CD4-positive, alpha-beta T cell treated with Interferon gamma for 1 hour (primary cell): ENCODE results near the gene ADCYAP1R1.

ENCODE experiments used
- DNase-seq: peaks from one replicate; pipeline ENCODE4 v3.0.0-alpha.2; 2020

Gene ADCYAP1R1

GRCh38 chr7:31069860-31070555 lies 17.9 kb downstream of the ADCYAP1R1 start:
- no peak for DNase-seq

DNA sequence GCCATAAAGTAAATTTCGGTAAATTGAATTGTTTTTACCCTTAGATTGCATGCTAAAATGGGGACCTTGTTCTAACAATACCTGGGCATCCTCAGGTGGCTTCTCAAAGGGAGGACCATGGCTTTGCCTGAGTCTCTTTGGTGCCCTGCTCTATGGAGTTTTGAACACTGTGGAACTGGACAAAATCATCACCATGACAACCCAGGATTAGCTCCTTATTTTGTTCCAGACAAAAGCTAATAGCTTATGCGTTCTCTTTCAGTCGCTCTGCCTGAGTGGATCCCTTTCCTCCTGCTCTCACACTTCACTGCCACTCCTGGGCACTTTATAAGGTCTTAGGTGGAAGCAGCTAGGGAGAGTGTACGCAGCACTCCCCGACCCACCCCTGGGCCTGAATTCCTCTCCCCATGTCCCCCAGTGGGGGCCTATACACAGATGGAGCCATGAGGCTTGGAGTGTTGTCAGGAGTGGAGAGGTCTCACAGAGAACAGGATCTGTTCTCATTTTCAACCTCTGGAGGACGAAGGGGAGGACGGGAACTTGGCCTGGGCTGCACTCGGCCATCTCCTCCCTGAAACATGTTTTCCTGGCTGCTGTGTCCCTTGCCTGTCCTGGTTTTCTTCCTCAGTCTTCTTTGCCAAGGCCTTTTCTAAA lies 19.0 kb downstream of the ADCYAP1R1 start:
- no peak for DNase-seq

DNA sequence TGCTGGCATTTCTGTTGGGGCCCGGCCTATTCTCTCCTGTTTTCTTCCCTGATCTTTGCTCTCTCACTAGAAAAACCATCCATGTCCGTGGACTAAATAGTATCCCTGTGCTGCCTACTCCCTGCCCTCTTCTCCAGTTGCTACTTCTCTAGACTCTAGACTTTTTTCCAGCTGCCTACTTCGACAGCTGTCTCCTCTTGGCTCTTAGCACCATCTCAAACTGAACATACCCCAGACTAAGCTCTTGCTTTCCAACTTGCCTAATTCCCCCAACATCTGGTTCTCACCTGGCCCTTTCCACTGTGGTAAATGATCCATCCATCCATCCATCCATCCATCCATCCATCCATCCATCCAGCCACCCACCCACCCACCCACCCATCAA lies 19.5 kb downstream of the ADCYAP1R1 start:
- no peak for DNase-seq

- no peak for DNase-seq
These were observed 21.4 kb downstream of the ADCYAP1R1 start for GRCh38 chr7:31073326-31074119.

DNA sequence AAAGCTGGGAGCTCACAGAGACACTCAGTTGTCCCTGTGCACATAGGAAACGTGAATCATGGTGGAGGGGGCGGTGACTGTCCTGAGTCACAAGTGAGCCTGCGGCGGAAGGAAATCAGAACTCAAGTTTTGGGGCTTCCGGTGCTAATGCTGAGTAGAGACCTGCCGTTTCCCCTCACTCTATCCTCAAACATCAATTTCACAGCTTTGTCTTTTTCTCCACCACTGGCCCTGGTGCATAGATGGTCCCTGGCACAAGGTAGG lies 21.9 kb downstream of the ADCYAP1R1 start:
- no peak for DNase-seq

DNA sequence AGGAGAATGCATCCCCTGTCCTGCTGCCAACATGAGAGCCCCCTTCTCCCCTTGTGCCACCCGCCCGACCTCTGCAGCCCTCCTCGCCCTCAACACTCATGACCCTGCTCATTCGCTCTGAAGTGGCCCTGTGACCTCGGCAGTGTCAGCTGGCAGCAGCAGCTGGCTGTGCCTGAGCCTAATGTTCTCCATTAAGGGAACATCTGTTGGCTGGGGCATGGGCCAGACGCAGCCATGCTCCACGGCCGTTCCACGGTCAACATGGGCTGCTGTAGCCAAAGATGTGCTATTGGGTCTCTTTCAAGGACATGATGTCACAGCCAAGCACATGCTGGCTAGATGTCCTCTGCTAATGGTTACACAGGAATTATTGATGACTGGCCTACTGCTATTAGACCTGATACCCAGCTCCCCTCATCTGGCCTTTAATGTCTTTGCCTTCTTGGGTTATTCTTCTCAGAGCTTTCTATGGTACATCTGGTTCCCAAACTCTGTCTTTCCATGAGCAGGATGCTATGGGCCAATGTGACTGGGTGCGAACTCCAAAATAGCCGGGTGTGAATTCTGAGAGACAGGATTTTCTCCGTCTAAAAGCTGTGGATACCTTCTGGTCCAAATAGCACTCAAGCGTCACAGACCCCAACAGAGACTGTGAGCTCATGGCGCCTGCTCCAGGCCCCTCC lies 22.4 kb downstream of the ADCYAP1R1 start:
- DNase-seq = no peak

GRCh38 chr7:31075086-31075405 lies 22.9 kb downstream of the ADCYAP1R1 start:
- DNase-seq = no peak

GRCh38 chr7:31076051-31076450 lies 23.9 kb downstream of the ADCYAP1R1 start:
- no peak for DNase-seq

DNA sequence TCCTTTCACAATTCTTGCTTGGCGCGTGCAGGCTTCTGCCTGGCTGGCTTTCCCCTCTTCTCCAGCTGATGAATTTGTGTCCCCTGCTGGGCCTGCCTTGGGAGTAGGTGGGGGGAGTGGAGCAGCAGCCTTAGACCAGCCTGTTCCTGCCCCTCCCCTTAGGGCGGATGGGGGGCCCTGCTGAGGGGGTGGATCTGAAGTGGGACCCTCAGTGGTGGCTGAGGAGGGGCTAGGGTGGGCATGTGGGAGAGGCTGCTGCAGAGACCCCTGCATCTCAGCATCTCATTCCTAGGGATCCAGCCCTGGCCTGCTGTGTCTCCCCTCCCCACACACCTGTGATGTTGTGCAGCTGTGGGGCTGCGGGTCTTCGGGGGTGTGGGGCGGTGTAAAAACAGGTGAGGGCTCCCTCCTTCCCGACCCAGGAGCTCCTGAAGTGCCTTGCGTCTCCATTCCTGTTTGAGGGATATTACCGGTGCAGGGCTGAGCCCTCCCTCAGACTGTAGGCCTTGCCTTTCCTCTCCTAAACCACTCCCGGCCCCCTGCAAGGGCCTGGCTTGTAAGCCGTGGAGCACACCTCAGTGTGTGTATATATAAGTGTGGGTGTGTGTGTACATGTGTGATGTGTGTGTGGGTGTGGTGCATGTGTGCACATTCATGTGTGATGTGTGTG lies 24.7 kb downstream of the ADCYAP1R1 start:
- DNase-seq = no peak

DNA sequence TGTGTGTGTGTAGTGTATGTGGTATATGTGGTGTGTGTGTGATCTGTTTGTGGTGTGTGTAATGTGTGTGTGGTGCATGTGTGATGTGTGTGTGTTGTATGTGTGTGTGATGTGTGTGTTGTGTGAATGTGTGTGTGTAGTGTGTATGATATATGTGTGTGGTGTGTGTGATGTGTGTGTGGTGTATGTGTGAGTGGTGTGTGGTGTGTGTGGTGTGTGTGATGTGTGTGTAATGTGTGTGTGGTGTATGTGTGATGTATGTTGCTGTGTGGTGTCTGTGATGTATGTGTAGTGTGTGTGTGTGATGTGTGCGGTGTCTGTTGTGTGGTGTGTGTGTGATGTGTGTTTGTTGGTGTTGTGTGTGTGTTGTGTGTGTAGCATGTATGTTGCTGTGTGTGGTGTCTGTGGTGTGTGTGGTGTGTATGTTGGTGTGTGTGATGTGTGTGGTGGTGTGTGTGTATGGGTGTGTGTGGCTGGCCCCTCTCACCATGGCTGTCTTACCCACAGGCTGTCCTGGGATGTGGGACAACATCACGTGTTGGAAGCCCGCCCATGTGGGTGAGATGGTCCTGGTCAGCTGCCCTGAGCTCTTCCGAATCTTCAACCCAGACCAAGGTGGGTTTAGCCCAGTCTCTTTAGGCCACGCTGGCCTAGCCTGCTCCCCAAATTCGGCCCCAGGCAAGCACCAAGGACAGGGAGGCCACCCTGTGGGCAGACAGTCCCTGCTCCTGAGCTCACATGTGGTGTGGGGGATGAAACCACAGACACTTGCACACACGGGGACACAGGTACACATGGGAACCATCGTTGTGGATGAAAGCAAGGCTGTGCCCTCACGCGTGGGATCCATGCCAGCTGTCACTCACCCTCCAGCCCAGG lies 25.6 kb downstream of the ADCYAP1R1 start:
- DNase-seq = no peak

- DNase-seq = no peak
These were observed 26.4 kb downstream of the ADCYAP1R1 start for GRCh38 chr7:31078363-31078990.

DNA sequence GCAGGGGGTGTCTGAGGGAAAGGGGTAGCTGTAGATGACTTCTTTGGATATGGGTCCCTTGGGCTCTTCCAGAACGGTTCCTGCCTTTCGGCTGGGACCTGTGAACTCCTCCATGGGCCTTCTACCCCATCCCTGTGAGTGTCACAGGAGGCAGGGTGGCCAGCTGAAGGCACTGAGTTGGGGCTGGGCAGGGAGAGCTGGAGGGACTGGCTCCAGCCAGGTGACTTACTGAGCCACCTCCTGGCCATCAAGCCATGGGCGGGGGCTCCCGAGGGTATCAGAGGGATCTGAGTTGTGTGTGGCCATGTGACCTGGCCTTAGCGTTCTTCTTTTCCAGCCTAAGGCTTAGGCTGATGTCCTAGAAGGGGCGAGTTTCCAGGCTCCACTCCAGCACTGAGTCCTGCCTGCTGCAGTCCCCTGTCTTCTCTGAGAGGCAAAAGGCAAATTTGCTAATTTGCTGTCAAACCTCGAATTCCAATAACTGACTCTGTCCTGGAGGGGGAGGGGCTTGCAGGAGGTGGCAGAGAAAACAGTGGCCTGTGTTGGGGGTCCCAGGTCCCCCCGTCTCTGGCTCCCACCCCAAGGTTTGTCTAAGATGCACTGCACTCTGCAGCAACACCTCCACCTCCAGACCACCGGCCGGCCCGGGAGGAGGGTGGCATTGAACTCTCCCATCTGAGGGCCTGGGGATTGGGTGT lies 27.2 kb downstream of the ADCYAP1R1 start:
- DNase-seq = no peak

DNA sequence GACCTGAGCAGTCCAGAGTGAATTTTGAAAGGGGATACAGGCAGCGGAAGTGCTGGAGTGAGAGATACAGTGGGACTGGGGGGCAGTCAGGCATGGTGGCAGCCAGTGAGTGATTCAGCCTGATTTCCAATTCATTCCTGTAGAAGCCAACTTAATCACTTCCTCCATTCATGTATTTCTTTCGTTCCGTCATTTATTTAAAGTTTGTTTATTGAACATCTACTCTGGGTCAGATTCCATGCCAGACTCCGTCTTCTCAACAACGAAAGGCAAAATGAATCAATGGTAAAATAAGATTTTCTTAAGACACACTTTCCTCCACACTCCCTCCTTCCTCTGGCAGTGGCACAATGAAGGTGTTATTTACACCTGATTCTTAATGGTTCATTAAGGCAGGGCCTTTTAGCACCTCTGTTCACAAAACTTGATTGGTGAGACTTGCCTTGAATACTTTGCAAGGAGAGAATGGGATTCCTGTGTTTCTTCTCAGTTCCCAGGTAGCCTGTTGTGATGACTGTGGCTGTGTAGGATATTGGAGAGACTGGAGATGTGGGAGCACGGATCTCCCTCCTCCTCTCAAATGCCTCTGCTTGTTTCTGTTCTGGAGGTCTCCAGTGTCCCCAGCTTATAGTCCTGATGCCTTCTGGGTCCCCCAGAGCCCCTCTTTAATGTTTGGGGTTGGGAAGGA lies 27.9 kb downstream of the ADCYAP1R1 start:
- DNase-seq = no peak

- DNase-seq = no peak
These were observed 28.7 kb downstream of the ADCYAP1R1 start for GRCh38 chr7:31080763-31081162.

DNA sequence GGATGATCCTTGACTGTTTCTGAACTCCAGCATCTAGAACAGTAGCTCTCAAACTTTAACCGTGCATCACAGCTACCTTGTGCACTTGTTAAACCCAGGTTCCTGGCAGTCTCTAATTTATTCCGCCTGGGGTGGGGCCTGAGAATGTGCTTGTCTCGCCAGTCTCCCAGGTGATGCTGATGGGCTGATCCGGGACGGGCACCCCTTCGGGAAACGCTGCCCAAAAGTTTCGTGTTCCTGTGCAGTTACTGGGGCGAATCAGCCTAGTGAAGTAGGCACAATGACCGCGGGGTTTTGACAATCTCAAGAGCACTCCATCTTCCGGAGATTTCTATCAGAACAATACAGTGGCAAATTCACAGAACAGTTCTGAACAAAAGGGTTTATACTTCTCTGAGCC lies 29.9 kb downstream of the ADCYAP1R1 start:
- no peak for DNase-seq

DNA sequence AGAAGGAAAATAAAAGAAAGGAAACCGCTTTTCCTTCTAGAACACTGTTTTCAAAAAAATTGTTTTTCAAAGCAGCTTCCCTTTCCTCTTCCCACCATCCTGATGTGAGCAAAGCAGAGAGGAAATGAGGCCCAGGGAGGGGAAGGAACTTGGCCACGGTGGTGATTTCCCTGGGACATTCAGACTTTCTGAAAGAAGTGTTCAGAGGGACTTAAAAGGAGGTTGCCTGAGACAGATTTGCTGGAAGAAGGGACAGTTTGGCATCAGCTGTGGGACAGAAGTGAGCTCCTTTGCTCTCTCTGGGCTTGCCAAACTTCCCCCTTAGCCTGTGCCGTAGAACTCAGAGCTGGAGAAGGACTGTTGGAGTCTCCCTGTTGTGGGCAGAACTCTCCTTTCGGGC lies 30.3 kb downstream of the ADCYAP1R1 start:
- no peak for DNase-seq

GRCh38 chr7:31083210-31083786 lies 31.2 kb downstream of the ADCYAP1R1 start:
- DNase-seq = no peak

- no peak for DNase-seq
These were observed 32.1 kb downstream of the ADCYAP1R1 start for GRCh38 chr7:31084226-31084625.

DNA sequence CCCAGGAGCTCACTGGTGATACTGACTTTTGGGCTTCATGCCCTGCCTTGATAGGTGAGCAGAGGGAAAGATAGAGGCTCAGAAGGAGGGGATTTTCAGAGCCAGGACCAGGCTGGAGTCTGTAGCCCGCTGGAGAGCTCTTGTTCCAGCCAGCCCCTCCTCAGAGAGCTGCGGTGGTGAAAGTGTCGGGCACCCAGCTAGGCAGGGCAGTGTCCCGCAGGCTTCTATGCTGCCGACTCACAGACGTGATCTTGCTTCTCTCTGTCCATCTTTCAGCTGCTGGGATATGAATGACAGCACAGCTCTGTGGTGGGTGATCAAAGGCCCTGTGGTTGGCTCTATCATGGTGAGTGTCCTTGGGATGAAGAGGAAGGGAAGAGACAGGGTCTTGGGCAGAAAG lies 35.2 kb downstream of the ADCYAP1R1 start:
- no peak for DNase-seq

- DNase-seq = no peak
These were observed 39.9 kb downstream of the ADCYAP1R1 start for GRCh38 chr7:31091924-31092434.
